Cardiac muscle cell (in vitro differentiated cells and primary cell): ENCODE measurements around the gene BHMT. TPM values are rescaled to one million over a fixed set of nuclear protein-coding genes. Genes with fewer than 3 reads are reported as not detected.

Source experiments
- DNase-seq, 2 donors: peaks; one replicate each; pipeline versions ENCODE4 v3.0.0 to v3.0.0-alpha.2; 2010 to 2017; ENCODE audit warnings: low read depth in 1 of 2, low spot score in 1 of 2
- H3K27ac ChIP-seq: fragments of 200-600 bp; sonication (generic); 2 replicates; pipeline ENCODE4 v1.5.1; 2016
- H3K27me3 ChIP-seq: fragments of 200-600 bp; sonication (generic); 2 replicates; pipeline ENCODE4 v1.6.0; 2016; ENCODE audit warnings: control low read depth
- H3K36me3 ChIP-seq: fragments of 200-600 bp; sonication (generic); 2 replicates; pipeline ENCODE4 v1.5.1; 2016; ENCODE audit warnings: control low read depth
- H3K4me1 ChIP-seq: fragments of 200-600 bp; sonication (generic); 2 replicates; pipeline ENCODE4 v1.8.1; 2017; ENCODE audit warnings: low read depth, mild to moderate bottlenecking, mixed run types
- H3K4me3 ChIP-seq: fragments of 200-600 bp; sonication (generic); 2 replicates; pipeline ENCODE4 v1.5.1; 2016; ENCODE audit warnings: mild to moderate bottlenecking
- H3K9me3 ChIP-seq: fragments of 200-600 bp; sonication (generic); 2 replicates; pipeline ENCODE4 v1.5.1; 2017; ENCODE audit warnings: low read depth, mild to moderate bottlenecking, control low read depth
- polyA plus RNA-seq: library from polyadenylated mRNA; unstranded; fragments of >200 nt; fragmentation: Nextera tagmentation; extraction: Ambion mirVana; gene quantifications from 2 replicates; pipeline ENCODE4 v1.2.1, GENCODE V29; 2016
- total RNA-seq: library from RNA; depleted of rRNA; stranded (reverse); fragments of >200 nt; gene quantifications from 2 replicates; pipeline ENCODE4 v1.2.3, GENCODE V29; 2016
- TF ChIP-seq, protein P1 (sequence below): IDR thresholded peaks from 2 replicates; pipeline ENCODE4 v1.5.1; 2012; ENCODE audit warnings: low read depth, mild to moderate bottlenecking, low read length

Gene BHMT
- total and polyA plus RNA-seq, 2 experiments from 2014 or later: 0.42 TPM; not detected in 1

GRCh38 chr5:79136618-79137017 lies 25.0 kb downstream of the BHMT start:
- no peak for DNase-seq
- Histone ChIP-seq H3K36me3 (no peaks in the 10 kb centered on the region), H3K27me3 (no peaks in the 10 kb centered on the region), H3K27ac (no peak overlapping the region), H3K9me3 (no peaks in the 10 kb centered on the region), H3K4me3 (no peak overlapping the region), H3K4me1 (peaks cover 5% of the 10 kb centered on the region)
- TF ChIP-seq, protein P1, sequence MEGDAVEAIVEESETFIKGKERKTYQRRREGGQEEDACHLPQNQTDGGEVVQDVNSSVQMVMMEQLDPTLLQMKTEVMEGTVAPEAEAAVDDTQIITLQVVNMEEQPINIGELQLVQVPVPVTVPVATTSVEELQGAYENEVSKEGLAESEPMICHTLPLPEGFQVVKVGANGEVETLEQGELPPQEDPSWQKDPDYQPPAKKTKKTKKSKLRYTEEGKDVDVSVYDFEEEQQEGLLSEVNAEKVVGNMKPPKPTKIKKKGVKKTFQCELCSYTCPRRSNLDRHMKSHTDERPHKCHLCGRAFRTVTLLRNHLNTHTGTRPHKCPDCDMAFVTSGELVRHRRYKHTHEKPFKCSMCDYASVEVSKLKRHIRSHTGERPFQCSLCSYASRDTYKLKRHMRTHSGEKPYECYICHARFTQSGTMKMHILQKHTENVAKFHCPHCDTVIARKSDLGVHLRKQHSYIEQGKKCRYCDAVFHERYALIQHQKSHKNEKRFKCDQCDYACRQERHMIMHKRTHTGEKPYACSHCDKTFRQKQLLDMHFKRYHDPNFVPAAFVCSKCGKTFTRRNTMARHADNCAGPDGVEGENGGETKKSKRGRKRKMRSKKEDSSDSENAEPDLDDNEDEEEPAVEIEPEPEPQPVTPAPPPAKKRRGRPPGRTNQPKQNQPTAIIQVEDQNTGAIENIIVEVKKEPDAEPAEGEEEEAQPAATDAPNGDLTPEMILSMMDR: no peak

- no peaks in the 10 kb centered on the region for H3K9me3 ChIP-seq
Measured at GRCh38 chr5:79140553-79140952, 28.9 kb downstream of the BHMT start.

GRCh38 chr5:79143684-79144379 lies 32.2 kb downstream of the BHMT start:
- Histone ChIP-seq H3K36me3 (no peaks in the 10 kb centered on the region), H3K9me3 (no peaks in the 10 kb centered on the region), H3K27me3 (no peaks in the 10 kb centered on the region), H3K27ac (no peak overlapping the region), H3K4me1 (no peaks in the 10 kb centered on the region), H3K4me3 (no peak overlapping the region)
- TF ChIP-seq, protein P1: no peak
- peak in 1 of 2 donors; percentile 6 for DNase-seq

More at GRCh38 chr5:79140553-79140952, 28.9 kb downstream of the BHMT start:
- H3K4me3 ChIP-seq: no peak overlapping the region
- TF ChIP-seq, protein P1: no peak
- no peak for DNase-seq
- H3K27me3 ChIP-seq: no peaks in the 10 kb centered on the region
- H3K27ac ChIP-seq: no peak overlapping the region
- H3K4me1 ChIP-seq: no peaks in the 10 kb centered on the region
- H3K36me3 ChIP-seq: no peaks in the 10 kb centered on the region

DNA sequence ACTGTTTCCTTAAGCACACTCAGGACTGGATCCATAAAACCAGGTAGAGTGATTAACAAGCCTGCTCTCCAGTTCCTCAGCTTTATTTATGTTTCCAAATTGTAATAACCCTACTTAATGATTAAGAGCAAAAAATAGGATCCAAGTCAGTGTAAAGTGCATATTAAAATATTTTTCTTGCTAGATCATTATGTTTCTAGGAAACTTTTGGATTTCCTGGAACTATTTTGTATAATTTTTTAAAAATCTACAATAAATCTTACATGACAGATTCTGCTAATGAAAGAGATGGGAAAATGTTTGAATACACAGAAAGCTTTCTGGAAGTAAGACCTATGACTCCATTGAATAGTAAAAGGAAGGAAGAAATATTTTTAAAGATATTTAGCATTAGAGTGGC lies 35.5 kb downstream of the BHMT start:
- no peak overlapping the region for H3K27ac ChIP-seq
- H3K4me3 ChIP-seq: no peak overlapping the region
- H3K9me3 ChIP-seq: no peaks in the 10 kb centered on the region
- H3K36me3 ChIP-seq: no peaks in the 10 kb centered on the region
- TF ChIP-seq, protein P1: no peak
- H3K27me3 ChIP-seq: no peaks in the 10 kb centered on the region
- DNase-seq: no peak
- H3K4me1 ChIP-seq: no peaks in the 10 kb centered on the region

DNA sequence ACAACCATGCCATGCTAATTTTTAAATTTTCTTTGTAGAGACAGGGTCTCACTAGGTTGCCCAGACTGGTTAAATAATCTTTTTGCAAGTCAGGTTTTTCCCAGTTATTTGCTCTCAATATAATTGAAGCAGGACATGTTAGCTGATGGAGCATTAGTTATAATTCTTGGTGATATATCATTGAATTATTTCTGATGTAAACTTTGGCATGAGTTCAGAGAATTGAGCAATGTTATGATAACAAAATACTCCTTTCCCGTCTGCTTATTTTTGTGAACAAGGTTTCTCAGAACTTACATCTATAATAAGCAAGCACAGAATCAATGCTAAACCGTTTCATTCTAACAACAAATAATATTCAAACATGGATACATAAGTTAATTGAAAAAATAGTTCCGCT lies 37.8 kb downstream of the BHMT start:
- H3K27me3 ChIP-seq: no peaks in the 10 kb centered on the region
- no peaks in the 10 kb centered on the region for H3K9me3 ChIP-seq
- TF ChIP-seq, protein P1: no peak
- peaks cover 4% of the 10 kb centered on the region for H3K4me1 ChIP-seq
- H3K36me3 ChIP-seq: no peaks in the 10 kb centered on the region
- no peak overlapping the region for H3K4me3 ChIP-seq
- H3K27ac ChIP-seq: no peak overlapping the region
- DNase-seq: peak in 1 of 2 donors; percentile 47
